ENCODE measurements around the gene ZNF407. TPM values are rescaled to one million over a fixed set of nuclear protein-coding genes. Genes with fewer than 3 reads are reported as not detected.

ZNF407 gene
- total RNA-seq, 1 donor from 2014 or later, result 7.0 TPM

DNA sequence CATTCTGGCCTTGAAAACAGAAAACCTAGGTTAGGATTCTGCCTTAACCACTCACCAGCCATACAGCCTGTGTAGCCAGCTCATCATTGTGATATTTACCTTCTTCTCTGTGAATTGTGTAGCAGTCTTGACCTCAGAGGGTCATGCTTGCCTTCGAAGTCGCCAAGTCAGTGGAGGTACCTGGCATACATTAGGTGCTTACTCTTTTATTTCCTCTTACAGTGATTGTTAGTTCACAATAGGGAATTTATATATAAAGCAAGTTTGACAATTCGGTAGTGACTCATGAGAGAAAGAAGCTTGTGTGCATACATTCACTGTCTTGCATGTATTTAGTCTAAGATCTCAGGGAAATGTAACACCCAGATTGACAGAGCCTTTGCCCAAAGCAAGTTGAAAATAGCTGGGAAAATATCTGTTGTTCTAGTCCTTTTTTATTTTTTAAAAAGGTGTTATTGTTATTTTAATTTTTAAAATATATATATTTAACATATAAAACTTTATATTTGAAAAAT lies 320.7 kb downstream of the ZNF407 start:
- DNase-seq (ENCODE audit: low read depth), result no peak

GRCh38 chr18:74921057-74921820 lies 323.6 kb downstream of the ZNF407 start:
- no peak for DNase-seq (ENCODE audit: low read depth)

GRCh38 chr18:74926051-74926450 lies 328.4 kb downstream of the ZNF407 start:
- no peak for DNase-seq (ENCODE audit: low read depth)

GRCh38 chr18:74928194-74928968 lies 330.7 kb downstream of the ZNF407 start:
- no peak for DNase-seq (ENCODE audit: low read depth)

- DNase-seq (ENCODE audit: low read depth), result no peak
Measured at GRCh38 chr18:74929110-74929509, 331.4 kb downstream of the ZNF407 start.

DNA sequence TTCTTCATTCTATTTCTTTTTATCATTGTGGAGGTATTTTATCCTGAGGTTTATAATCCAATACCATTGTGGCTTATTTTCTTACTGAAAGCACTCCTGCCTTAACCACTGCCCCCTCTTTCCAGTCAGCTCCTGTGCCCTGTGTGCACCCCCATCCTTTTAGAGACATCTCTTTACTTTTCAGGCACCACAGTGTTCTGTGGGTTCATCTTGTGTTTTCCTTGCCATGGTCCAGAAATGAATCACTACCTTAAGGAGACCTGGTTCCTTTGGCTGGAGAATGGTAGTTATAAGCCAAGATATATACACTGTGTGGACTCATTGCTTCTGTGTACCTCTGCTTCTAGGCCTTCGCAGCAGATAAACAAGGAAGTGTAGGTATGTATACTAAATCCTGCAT lies 332.9 kb downstream of the ZNF407 start:
- DNase-seq (ENCODE audit: low read depth), result no peak

DNA sequence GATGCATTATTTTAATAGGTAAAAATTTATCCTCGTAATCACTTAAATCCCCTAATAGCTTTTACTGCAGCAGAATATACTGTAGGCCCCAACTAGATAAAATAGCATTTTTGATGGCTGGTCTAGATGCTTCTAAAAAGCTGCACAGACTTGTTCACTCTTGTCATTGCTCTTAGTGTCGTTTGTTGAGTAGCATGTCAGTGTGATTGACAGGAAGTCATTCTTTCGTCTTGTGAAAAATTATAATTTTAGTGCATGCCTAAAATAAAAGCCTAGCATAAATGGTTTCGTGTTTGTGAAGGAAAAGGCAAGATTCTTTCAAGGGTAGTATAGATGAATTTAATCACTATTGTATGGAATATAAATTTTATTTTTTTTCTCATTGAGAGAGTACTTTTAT lies 336.3 kb downstream of the ZNF407 start:
- no peak for DNase-seq (ENCODE audit: low read depth)

DNA sequence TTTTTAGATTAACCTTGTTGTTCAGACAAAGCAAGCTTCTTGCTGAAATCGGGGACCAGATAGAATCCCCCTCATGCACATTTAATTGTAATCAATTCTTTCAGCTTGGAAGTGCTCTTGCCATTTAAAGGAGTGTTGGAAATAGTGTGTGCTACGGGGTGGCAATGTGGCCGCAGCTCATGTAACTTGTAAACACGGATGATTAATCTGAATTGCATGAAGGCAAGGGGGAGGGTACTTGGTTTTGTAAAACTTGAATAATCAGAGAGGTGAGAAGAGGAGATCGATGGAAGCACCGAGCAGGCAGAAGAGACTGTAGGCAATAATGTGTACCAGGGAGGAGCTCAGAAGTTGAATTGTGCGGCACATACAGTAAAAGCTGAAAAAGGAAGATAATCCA lies 337.8 kb downstream of the ZNF407 start:
- no peak for DNase-seq (ENCODE audit: low read depth)

DNA sequence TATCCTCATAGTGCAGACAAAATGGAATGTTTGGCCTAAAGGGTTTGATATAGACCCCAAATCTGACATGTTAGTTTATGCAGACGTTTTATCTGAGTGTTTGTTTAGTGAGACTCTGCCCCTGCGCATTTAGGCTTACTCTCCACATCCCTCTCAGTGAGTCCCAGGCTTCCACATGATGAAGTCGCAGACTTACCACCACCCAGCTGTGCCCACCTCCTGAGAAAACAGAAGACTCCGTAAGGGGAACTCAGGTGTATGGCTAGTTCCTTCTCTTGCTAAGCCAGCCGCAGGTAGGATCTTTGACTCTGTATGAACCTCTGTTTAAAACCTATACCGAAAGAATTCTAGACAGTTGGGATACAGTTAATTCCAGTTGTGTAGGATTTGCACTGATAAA lies 338.7 kb downstream of the ZNF407 start:
- DNase-seq (ENCODE audit: low read depth), result no peak

- DNase-seq (ENCODE audit: low read depth), result no peak
Measured at GRCh38 chr18:74937291-74937690, 339.6 kb downstream of the ZNF407 start.

DNA sequence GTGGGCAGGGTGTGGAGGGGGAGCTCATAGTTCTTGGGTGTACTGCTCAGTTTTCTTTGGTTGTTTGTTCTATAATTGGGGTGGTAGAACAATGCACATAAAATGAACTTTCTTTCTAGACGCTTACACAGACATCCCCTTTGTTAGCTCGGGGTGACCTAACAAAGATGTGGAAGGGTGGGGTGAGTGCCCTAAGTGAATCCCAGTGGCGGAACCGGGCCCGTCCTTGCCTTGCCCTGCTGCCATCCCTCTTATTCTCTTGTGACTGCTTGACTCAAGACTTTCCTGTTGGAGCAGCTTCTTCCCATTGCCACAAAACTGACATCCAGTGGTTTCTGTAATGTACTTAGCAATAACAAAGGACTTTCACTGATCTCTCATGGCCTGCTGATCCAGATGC lies 343.2 kb downstream of the ZNF407 start:
- DNase-seq (ENCODE audit: low read depth), result no peak

- DNase-seq (ENCODE audit: low read depth), result no peak
Measured at GRCh38 chr18:74942319-74942910, 344.7 kb downstream of the ZNF407 start.

- DNase-seq (ENCODE audit: low read depth), result no peak
Measured at GRCh38 chr18:74944676-74945075, 347.0 kb downstream of the ZNF407 start.

DNA sequence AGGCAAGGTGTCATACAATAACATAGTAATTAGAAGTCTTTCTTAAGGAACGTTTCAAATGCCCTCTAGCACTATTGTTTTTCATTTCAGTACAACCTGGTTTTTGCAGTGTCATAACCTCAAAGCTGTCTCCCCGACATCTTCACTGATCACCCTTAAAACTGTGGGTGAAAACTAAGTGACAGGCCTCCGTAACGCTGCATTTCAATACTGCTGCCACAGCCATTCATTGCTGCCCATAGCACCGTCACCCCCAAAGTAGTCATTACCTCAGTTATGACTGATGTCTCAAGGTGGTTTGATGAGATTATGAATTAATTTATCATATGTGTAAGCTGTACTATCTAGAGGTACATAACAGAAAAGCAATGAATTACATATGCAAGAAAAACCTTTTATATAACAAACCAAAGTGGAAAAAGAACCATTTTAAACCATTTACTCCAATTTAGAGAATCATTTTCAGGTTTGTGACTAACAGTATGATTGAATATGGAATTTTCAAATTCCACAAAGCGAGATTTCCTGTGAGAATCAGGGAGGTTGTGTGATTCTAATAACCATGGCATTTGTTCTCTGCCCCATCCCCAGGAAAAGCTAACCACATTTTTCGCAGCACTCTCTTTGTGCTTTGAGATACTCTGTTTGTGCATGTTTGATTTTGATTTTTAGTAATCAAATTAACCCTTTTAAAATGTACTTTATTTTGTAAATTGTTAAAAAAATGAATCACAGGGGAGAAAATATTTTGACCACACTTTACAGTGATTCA lies 348.3 kb downstream of the ZNF407 start:
- DNase-seq (ENCODE audit: low read depth), result peak; percentile 17

DNA sequence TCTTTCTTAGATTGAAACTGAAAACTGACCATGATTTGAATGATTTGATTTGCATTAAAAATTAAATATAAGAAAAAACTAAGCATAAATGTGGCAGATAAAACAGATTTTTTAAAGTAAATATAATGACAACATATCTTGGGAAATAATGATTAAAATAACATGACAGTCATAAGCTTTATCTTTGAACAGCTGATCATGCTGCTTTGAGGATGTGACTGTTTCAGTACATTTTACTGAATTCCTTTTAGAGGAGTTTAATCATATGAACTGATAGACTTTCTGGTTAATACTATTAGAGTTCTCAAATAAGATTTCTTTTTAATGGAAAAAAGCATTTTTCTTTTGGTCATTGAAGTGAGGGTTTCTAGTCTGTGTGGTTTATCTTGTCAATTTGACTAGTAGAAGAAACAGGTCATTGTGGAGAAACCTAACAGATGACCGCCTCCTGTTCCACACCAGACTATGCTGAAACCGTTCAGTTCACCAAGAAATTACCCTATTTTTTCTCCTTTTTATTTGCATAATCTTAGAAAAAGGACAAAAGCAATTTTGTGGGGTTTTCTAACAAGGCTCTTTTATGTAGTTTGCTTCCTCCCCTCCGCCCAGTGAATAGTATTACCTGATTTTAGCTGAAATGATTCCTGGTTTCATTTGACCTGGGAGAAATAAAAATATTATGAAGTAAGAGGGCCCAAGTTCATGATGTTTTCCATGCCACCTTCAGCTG lies 349.1 kb downstream of the ZNF407 start:
- no peak for DNase-seq (ENCODE audit: low read depth)

DNA sequence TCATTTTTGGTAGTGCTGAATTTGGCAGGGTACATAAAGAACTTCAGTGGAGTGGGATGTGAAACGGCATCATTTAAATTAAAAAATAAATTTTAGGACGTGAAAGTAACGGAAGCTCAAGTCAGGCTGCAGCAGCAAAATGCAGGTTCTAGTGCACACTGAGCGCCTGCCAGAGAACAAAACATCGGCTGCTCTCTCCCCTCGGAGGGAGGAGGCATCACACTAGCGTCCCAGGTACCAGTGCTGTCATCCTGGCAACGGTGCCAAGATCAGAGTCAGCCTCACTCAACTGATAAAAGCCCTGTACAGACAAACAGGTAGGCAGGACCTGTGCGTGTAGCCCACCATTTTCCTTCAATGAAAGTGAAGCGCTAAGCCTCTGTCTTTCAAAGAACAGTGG lies 349.7 kb downstream of the ZNF407 start:
- no peak for DNase-seq (ENCODE audit: low read depth)

- DNase-seq (ENCODE audit: low read depth), result no peak
Measured at GRCh38 chr18:74947875-74948274, 350.2 kb downstream of the ZNF407 start.

DNA sequence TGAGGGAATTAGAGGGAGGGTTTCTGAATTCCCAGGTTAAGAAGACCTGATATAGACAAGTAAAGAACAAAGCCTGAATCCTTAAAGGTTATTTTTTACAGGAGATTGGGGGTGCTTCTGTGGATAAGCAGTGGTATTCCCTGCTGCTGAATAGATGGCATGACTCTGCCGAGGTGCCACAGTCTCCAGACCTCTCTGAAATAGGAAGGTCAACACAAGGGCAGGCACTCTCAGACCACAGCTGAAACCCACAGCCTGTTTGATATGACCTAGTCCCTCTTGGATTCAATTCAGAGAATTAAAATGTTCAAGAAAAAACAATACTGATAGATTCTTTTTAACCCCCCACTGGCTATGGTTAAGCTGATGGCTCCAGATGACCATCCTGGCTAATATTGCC lies 351.9 kb downstream of the ZNF407 start:
- peak; percentile 33 for DNase-seq (ENCODE audit: low read depth)

GRCh38 chr18:74950479-74950878 lies 352.8 kb downstream of the ZNF407 start:
- DNase-seq (ENCODE audit: low read depth), result no peak

- DNase-seq (ENCODE audit: low read depth), result peak; percentile 47
Measured at GRCh38 chr18:74951165-74951760, 353.6 kb downstream of the ZNF407 start.

All from myocyte (in vitro differentiated cells).